Stomach (tissue), 9 donors: ENCODE results near the gene SUCLG2. TPM values are rescaled to one million over a fixed set of nuclear protein-coding genes. Genes with fewer than 3 reads are reported as not detected.

Experiments used
- DNase-seq, 2 donors: peaks; one replicate each; pipeline versions ENCODE4 v3.0.0 to v3.0.0-alpha.2; 2013 to 2019
- H3K27ac ChIP-seq, 5 donors: fragments of 200-600 bp in 4 of 5; sonication (generic) in 4 of 5; one replicate each; pipeline ENCODE4 v1.5.1; 2013 to 2019; ENCODE audit warnings: mild to moderate bottlenecking in 1 of 5, moderate library complexity in 1 of 5
- H3K27me3 ChIP-seq, 3 donors: fragments of 200-600 bp; sonication (generic); one replicate each; pipeline ENCODE4 v1.5.1; 2017 to 2019; ENCODE audit warnings: mixed run types in 1 of 3
- H3K36me3 ChIP-seq, 4 donors: fragments of 200-600 bp; sonication (generic); 1 replicate in 3 of 4; 2 replicates in 1 of 4; pipeline ENCODE4 v1.5.1; 2016 to 2019
- H3K4me1 ChIP-seq, 4 donors: fragments of 200-600 bp; sonication (generic); one replicate each; pipeline ENCODE4 v1.5.1; 2016 to 2019
- H3K4me3 ChIP-seq, 4 donors: fragments of 200-600 bp; sonication (generic) in 3 of 4; one replicate each; pipeline ENCODE4 v1.5.1; 2016 to 2019; ENCODE audit warnings: mild to moderate bottlenecking in 1 of 4
- H3K9me3 ChIP-seq, 4 donors: fragments of 200-600 bp; sonication (generic); one replicate each; pipeline ENCODE4 v1.5.1; 2016 to 2019
- CTCF ChIP-seq, 7 experiments: fragments of 450-650 bp in 4 of 7; fragments of 200-600 bp in 3 of 7; sonication (generic) in 3 of 7; IDR thresholded peaks; one replicate each; pipeline ENCODE4 v1.5.1; 2016 to 2019; ENCODE audit warnings: antibody characterized with exemption in 7 of 7, control low read depth in 2 of 7, mild to moderate bottlenecking in 1 of 7
- EP300 ChIP-seq: sonication (generic); formaldehyde crosslinking; IDR thresholded peaks from one replicate; pipeline ENCODE4 v1.6.1; 2017; ENCODE audit warnings: antibody characterized with exemption
- POLR2A ChIP-seq, 4 donors: fragments of 450-650 bp; IDR thresholded peaks; one replicate each; pipeline ENCODE4 v1.6.1; 2016; ENCODE audit warnings: antibody characterized with exemption in 4 of 4, control low read depth in 2 of 4, mild to moderate bottlenecking in 1 of 4, moderate library complexity in 1 of 4
- POLR2AphosphoS5 ChIP-seq, 3 donors: sonication (generic); formaldehyde crosslinking; IDR thresholded peaks; one replicate each; pipeline ENCODE4 v1.6.1; 2016; ENCODE audit warnings: antibody characterized with exemption in 3 of 3
- WGBS, 5 donors: extraction: QIAGEN DNeasy Blood & Tissue Kit in 3 of 5; methylation state at CpG; one replicate each; pipeline versions ENCODE4 v1.1.5 to v1.1.7; 2013 to 2018; 5-methylcytosine and 5-hydroxymethylcytosine counted together
- intact Hi-C: fragments of 100-400 bp; cut with DNase I; formaldehyde crosslinking; loops from one replicate; pipeline ENCODE4 v1.15.1; 2023; ENCODE audit warnings: low total_unique reads
- polyA plus RNA-seq, 3 donors: library from polyadenylated mRNA; stranded (reverse); fragments of 200-250 nt; gene quantifications; one replicate each; pipeline ENCODE4 v1.2.3, GENCODE V29; 2013
- total RNA-seq, 5 donors: library from RNA; depleted of rRNA; stranded (reverse); fragments of >200 nt; gene quantifications; one replicate each; pipeline versions ENCODE4 v1.1.0 to v1.2.3, GENCODE V29; 2014 to 2016
- donor health status: healthy with polysubstance abuse.
- donor health status: Bipolar disorder and iron deficiency.
- donor health status: healthy.

SUCLG2 gene
- total and polyA plus RNA-seq, 8 donors = 30.9 to 174 (median 74.9) TPM

DNA sequence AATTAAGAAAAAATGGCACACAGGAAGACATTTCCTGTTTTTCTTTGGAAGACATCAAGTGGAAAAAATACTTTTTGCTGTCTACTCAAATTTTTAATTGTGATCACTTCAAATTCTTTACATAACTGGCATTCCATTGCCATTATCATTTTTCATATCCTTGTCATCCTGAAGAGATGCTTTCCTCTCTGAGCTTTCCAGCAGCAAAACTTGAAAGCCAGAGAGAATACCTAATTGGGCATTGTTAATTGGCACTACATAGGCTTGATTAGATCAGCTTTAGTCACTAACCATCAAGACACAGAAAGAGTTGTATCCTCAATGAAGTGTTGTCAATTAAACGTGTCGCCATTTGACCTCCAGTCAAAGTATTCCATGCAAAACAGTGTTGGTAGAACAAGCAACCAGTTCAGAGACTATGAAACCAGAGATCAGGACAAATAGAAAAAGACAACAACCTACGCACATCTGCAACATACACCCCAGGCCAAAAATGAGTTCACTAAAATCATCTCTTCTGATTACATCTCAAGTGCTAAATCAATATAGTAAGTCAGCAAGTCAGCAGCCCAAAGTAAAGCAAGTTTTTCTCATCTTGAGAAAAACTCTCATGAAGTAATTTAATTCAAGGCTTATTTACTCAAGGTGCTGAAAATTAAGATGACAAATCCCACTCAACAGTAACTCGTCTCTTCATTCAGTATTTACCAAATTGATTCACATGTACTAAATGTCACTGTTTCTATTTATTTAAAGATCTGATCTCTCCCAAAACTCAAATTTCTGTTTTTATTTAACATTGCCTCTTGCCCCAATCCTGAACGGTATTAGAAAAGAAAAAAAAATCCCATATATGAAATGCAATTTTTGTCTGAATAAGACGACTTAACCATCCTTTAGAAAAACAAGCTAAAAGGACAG lies 123.0 kb downstream of the SUCLG2 start:
- TF ChIP-seq POLR2A (IDR thresholded peaks at IDR 0.05) (no peak), POLR2AphosphoS5 (IDR thresholded peaks at IDR 0.05) (no peak), EP300 (no peak), CTCF (IDR thresholded peaks at IDR 0.05) (no peak)
- 87 to 92% (median 88%) methylated on average over 6 of the region's 6 CpGs for WGBS, 5 donors
- intact Hi-C loops = no loop called here
- Histone ChIP-seq H3K9me3 (no peaks in the 10 kb centered on the region), H3K27me3 (no peaks in the 10 kb centered on the region), H3K4me3 (no peak overlapping the region), H3K36me3 (peaks cover 0 to 26% (median 23%) of the 10 kb centered on the region in 4 donors), H3K4me1 (peaks cover 0 to 6% (median 0%) of the 10 kb centered on the region in 4 donors), H3K27ac (no peak overlapping the region)
- DNase-seq = no peak

- no peak overlapping the region for H3K4me3 ChIP-seq
- H3K4me1 ChIP-seq = peaks cover 0 to 6% (median 0%) of the 10 kb centered on the region in 4 donors
- TF ChIP-seq POLR2AphosphoS5 (IDR thresholded peaks at IDR 0.05) (no peak), POLR2A (IDR thresholded peaks at IDR 0.05) (no peak)
- DNase-seq = no peak
- H3K27ac ChIP-seq = no peak overlapping the region
- no peaks in the 10 kb centered on the region for H3K27me3 ChIP-seq
- WGBS, 5 donors = 76 to 91% (median 83%) methylated on average over 1 of the region's 1 CpG
- intact Hi-C loops = no loop called here
- no peaks in the 10 kb centered on the region for H3K9me3 ChIP-seq
- H3K36me3 ChIP-seq = peaks cover 0 to 40% (median 31%) of the 10 kb centered on the region in 4 donors
Observed at GRCh38 chr3:67529915-67530314, 124.5 kb downstream of the SUCLG2 start.

DNA sequence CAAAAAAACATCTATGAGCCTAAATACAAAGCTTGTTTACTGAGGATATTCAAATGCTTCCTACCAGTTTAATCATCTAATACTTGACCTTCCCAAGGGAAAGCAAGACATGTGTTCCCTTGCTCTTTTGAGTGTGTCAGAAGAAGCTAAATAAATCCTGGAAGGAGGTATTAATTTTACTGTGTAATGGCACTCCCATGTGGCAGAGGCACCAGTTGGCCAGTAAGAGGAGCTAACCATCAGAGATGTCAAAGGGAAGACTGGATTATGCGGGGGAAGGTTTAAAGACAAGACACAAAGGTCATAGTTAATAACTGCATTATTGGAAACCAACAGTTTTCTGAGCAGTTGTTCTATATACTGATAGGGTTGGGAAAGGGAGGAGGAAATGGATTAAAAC lies 125.1 kb downstream of the SUCLG2 start:
- Histone ChIP-seq H3K4me1 (peaks cover 0 to 6% (median 0%) of the 10 kb centered on the region in 4 donors), H3K4me3 (no peak overlapping the region), H3K27me3 (no peaks in the 10 kb centered on the region), H3K36me3 (peaks cover 0 to 40% (median 33%) of the 10 kb centered on the region in 4 donors), H3K27ac (no peak overlapping the region), H3K9me3 (no peaks in the 10 kb centered on the region)
- 88 to 100% (median 90%) methylated on average over 1 of the region's 1 CpG for WGBS, 5 donors
- intact Hi-C loops = no loop called here
- TF ChIP-seq EP300 (no peak), CTCF (IDR thresholded peaks at IDR 0.05) (no peak), POLR2A (IDR thresholded peaks at IDR 0.05) (no peak), POLR2AphosphoS5 (IDR thresholded peaks at IDR 0.05) (no peak)
- DNase-seq = no peak

- WGBS, 5 donors = 78 to 94% (median 90%) methylated on average over 2 of the region's 2 CpGs
- no peaks in the 10 kb centered on the region for H3K27me3 ChIP-seq
- intact Hi-C loops = no loop called here
Observed at GRCh38 chr3:67526246-67526645, 128.2 kb downstream of the SUCLG2 start.

More at GRCh38 chr3:67526246-67526645, 128.2 kb downstream of the SUCLG2 start:
- Histone ChIP-seq H3K4me1 (peaks cover 0 to 6% (median 0%) of the 10 kb centered on the region in 4 donors), H3K4me3 (no peak overlapping the region), H3K9me3 (no peaks in the 10 kb centered on the region), H3K27ac (no peak overlapping the region), H3K36me3 (peaks cover 0 to 40% (median 33%) of the 10 kb centered on the region in 4 donors)
- TF ChIP-seq EP300 (no peak), POLR2A (IDR thresholded peaks at IDR 0.05) (no peak), POLR2AphosphoS5 (IDR thresholded peaks at IDR 0.05) (no peak), CTCF (IDR thresholded peaks at IDR 0.05) (no peak)
- DNase-seq = no peak
